ENCODE measurements around the gene THOC1.

DNA sequence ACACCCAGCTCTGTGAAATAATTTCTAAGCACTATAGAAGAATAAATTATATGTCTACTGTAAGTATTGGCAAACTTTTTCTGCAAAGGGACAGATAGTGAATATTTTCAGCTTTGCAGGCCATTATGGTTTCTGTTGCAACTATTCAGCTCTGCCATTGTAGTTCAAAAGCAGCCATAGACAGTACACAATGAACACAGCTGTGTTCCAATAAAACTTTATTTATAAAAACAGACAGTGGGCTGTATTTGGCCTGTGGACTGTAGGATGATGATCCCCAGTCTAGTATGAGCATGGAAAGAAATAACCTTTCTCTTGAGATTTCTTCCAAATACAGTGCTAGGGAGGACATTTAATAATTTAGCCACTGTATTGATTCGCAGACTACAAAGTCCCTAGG is 35.2 kb upstream of the THOC1 start:
- TF ChIP-seq, protein P1, sequence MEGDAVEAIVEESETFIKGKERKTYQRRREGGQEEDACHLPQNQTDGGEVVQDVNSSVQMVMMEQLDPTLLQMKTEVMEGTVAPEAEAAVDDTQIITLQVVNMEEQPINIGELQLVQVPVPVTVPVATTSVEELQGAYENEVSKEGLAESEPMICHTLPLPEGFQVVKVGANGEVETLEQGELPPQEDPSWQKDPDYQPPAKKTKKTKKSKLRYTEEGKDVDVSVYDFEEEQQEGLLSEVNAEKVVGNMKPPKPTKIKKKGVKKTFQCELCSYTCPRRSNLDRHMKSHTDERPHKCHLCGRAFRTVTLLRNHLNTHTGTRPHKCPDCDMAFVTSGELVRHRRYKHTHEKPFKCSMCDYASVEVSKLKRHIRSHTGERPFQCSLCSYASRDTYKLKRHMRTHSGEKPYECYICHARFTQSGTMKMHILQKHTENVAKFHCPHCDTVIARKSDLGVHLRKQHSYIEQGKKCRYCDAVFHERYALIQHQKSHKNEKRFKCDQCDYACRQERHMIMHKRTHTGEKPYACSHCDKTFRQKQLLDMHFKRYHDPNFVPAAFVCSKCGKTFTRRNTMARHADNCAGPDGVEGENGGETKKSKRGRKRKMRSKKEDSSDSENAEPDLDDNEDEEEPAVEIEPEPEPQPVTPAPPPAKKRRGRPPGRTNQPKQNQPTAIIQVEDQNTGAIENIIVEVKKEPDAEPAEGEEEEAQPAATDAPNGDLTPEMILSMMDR (conservative IDR thresholded peaks at IDR 0.05; ENCODE audit: low read depth in 2 of 2) = no peak
- TF ChIP-seq POLR2AphosphoS5 (IDR thresholded peaks at IDR 0.05; ENCODE audit: low read depth) = no peak
- TF ChIP-seq EZH2 (IDR thresholded peaks at IDR 0.05; ENCODE audit: low read depth, unreplicated experiment) = no peak

Data from GM23338 (cell line).